Measurements from ENCODE around the gene TAS1R2.

DNA sequence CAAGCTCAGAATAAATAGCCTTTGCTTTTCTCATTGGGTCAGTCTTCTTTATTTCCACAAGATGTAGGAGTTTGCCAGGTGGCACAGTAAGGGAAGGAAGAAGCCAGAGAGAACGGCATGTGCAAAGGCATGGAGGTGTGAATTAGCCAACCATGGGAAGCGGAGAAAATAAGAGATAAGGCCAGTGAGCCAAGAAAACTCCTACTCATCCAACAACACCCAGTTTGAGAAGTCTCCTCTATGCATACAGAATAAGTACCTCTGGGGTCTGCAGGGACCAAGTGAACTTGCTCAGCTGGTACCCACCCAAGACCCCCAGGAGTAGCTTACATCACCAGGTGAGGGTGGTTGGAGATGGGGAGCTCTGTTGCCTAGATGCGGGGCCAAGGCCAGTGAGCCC is 66.7 kb downstream of the TAS1R2 start:
- TF ChIP-seq, protein P1, sequence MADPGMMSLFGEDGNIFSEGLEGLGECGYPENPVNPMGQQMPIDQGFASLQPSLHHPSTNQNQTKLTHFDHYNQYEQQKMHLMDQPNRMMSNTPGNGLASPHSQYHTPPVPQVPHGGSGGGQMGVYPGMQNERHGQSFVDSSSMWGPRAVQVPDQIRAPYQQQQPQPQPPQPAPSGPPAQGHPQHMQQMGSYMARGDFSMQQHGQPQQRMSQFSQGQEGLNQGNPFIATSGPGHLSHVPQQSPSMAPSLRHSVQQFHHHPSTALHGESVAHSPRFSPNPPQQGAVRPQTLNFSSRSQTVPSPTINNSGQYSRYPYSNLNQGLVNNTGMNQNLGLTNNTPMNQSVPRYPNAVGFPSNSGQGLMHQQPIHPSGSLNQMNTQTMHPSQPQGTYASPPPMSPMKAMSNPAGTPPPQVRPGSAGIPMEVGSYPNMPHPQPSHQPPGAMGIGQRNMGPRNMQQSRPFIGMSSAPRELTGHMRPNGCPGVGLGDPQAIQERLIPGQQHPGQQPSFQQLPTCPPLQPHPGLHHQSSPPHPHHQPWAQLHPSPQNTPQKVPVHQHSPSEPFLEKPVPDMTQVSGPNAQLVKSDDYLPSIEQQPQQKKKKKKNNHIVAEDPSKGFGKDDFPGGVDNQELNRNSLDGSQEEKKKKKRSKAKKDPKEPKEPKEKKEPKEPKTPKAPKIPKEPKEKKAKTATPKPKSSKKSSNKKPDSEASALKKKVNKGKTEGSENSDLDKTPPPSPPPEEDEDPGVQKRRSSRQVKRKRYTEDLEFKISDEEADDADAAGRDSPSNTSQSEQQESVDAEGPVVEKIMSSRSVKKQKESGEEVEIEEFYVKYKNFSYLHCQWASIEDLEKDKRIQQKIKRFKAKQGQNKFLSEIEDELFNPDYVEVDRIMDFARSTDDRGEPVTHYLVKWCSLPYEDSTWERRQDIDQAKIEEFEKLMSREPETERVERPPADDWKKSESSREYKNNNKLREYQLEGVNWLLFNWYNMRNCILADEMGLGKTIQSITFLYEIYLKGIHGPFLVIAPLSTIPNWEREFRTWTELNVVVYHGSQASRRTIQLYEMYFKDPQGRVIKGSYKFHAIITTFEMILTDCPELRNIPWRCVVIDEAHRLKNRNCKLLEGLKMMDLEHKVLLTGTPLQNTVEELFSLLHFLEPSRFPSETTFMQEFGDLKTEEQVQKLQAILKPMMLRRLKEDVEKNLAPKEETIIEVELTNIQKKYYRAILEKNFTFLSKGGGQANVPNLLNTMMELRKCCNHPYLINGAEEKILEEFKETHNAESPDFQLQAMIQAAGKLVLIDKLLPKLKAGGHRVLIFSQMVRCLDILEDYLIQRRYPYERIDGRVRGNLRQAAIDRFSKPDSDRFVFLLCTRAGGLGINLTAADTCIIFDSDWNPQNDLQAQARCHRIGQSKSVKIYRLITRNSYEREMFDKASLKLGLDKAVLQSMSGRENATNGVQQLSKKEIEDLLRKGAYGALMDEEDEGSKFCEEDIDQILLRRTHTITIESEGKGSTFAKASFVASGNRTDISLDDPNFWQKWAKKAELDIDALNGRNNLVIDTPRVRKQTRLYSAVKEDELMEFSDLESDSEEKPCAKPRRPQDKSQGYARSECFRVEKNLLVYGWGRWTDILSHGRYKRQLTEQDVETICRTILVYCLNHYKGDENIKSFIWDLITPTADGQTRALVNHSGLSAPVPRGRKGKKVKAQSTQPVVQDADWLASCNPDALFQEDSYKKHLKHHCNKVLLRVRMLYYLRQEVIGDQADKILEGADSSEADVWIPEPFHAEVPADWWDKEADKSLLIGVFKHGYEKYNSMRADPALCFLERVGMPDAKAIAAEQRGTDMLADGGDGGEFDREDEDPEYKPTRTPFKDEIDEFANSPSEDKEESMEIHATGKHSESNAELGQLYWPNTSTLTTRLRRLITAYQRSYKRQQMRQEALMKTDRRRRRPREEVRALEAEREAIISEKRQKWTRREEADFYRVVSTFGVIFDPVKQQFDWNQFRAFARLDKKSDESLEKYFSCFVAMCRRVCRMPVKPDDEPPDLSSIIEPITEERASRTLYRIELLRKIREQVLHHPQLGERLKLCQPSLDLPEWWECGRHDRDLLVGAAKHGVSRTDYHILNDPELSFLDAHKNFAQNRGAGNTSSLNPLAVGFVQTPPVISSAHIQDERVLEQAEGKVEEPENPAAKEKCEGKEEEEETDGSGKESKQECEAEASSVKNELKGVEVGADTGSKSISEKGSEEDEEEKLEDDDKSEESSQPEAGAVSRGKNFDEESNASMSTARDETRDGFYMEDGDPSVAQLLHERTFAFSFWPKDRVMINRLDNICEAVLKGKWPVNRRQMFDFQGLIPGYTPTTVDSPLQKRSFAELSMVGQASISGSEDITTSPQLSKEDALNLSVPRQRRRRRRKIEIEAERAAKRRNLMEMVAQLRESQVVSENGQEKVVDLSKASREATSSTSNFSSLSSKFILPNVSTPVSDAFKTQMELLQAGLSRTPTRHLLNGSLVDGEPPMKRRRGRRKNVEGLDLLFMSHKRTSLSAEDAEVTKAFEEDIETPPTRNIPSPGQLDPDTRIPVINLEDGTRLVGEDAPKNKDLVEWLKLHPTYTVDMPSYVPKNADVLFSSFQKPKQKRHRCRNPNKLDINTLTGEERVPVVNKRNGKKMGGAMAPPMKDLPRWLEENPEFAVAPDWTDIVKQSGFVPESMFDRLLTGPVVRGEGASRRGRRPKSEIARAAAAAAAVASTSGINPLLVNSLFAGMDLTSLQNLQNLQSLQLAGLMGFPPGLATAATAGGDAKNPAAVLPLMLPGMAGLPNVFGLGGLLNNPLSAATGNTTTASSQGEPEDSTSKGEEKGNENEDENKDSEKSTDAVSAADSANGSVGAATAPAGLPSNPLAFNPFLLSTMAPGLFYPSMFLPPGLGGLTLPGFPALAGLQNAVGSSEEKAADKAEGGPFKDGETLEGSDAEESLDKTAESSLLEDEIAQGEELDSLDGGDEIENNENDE (IDR thresholded peaks at IDR 0.05; ENCODE audit: insufficient replicate concordance, low read length): no peak
- TF ChIP-seq POLR2A (IDR thresholded peaks at IDR 0.05; ENCODE audit: control extremely low read depth in 1 of 2, low read depth in 2 of 2, low read length in 2 of 2) (no peak), CTCF (IDR thresholded peaks at IDR 0.05; ENCODE audit: control extremely low read depth in 1 of 3, insufficient read depth in 1 of 3, low read depth in 1 of 3, low read length in 3 of 3) (no peak), RNF2 (IDR thresholded peaks at IDR 0.05; ENCODE audit: borderline replicate concordance, low read depth, low read length, missing control alignments, poor library complexity, severe bottlenecking) (no peak), EGR1 (IDR thresholded peaks at IDR 0.05; ENCODE audit: borderline replicate concordance, low read depth, low read length) (no peak)
